Loucy (cell line): Measurements from ENCODE around the gene PLEKHA6.

Source experiments
- H2AFZ ChIP-seq: fragments of 200-600 bp; sonication (generic); 2 replicates; pipeline ENCODE4 v1.6.0; 2016; ENCODE audit warnings: antibody characterized with exemption, mild to moderate bottlenecking, low read length, moderate library complexity
- H3F3A ChIP-seq: fragments of 200-600 bp; 2 replicates; pipeline ENCODE4 v1.6.0; 2016; ENCODE audit warnings: antibody characterized with exemption, low read depth, mild to moderate bottlenecking
- H3K27me3 ChIP-seq: fragments of 200-600 bp; sonication (generic); 2 replicates; pipeline ENCODE4 v1.6.1; 2014; ENCODE audit warnings: low read length, mild to moderate bottlenecking; ENCODE audit not compliant: insufficient read depth, poor library complexity, severe bottlenecking
- H3K36me3 ChIP-seq: fragments of 200-600 bp; sonication (generic); 2 replicates; pipeline ENCODE4 v1.6.1; 2016; ENCODE audit warnings: low read length; ENCODE audit not compliant: insufficient read depth
- H3K4me1 ChIP-seq: fragments of 200-600 bp; sonication (generic); 2 replicates; pipeline ENCODE4 v1.5.1; 2014; ENCODE audit warnings: low read length, mild to moderate bottlenecking; ENCODE audit not compliant: insufficient read depth, poor library complexity, severe bottlenecking
- H3K4me2 ChIP-seq: fragments of 200-600 bp; sonication (generic); 2 replicates; pipeline ENCODE4 v1.6.0; 2014; ENCODE audit warnings: antibody characterized with exemption, low read length, low read depth, mild to moderate bottlenecking; ENCODE audit not compliant: poor library complexity, severe bottlenecking
- H3K4me3 ChIP-seq: fragments of 200-600 bp; sonication (generic); 2 replicates; pipeline ENCODE4 v1.5.1; 2014; ENCODE audit warnings: low read length, mild to moderate bottlenecking, mixed read lengths; ENCODE audit not compliant: poor library complexity, severe bottlenecking
- H3K79me2 ChIP-seq: fragments of 200-600 bp; sonication (generic); 2 replicates; pipeline ENCODE4 v1.6.1; 2014; ENCODE audit warnings: low read length; ENCODE audit not compliant: insufficient read depth
- H3K9ac ChIP-seq: fragments of 200-600 bp; sonication (generic); 2 replicates; pipeline ENCODE4 v1.6.0; 2014; ENCODE audit warnings: mild to moderate bottlenecking, low read depth, low read length, moderate library complexity; ENCODE audit not compliant: poor library complexity, severe bottlenecking
- H3K9me2 ChIP-seq: fragments of 200-600 bp; sonication (generic); replicated peaks from 2 replicates; pipeline ENCODE4 v1.6.1; 2016; ENCODE audit warnings: low read depth, low read length, mixed read lengths
- H3K9me3 ChIP-seq: fragments of 200-600 bp; sonication (generic); 2 replicates; pipeline ENCODE4 v1.6.1; 2014; ENCODE audit warnings: mild to moderate bottlenecking, antibody characterized with exemption, low read length, low read depth; ENCODE audit not compliant: insufficient read depth
- H4K20me1 ChIP-seq: fragments of 200-600 bp; sonication (generic); 2 replicates; pipeline ENCODE4 v1.6.0; 2014; ENCODE audit warnings: antibody characterized with exemption, low read length, mild to moderate bottlenecking; ENCODE audit not compliant: insufficient read depth, poor library complexity, severe bottlenecking
- CTCF ChIP-seq: fragments of 200-600 bp; sonication (generic); conservative IDR thresholded peaks from 2 replicates; pipeline ENCODE4 v1.5.1; 2014; ENCODE audit warnings: mild to moderate bottlenecking, antibody characterized with exemption, low read length
- EZH2phosphoT487 ChIP-seq: fragments of 200-600 bp; IDR thresholded peaks from 2 replicates; pipeline ENCODE4 v1.6.1; 2018; ENCODE audit warnings: antibody characterized with exemption, mild to moderate bottlenecking, moderate library complexity, borderline replicate concordance

PLEKHA6 gene

GRCh38 chr1:204382714-204383083 is 23.0 kb upstream of the PLEKHA6 start:
- no peak overlapping the region for H2AFZ ChIP-seq
- H4K20me1 ChIP-seq, result no peaks in the 10 kb centered on the region
- H3K36me3 ChIP-seq, result no peaks in the 10 kb centered on the region
- TF ChIP-seq EZH2phosphoT487, result no peak
- no peak for TF ChIP-seq CTCF
- peak overlapping the region; percentile 25 for H3K4me2 ChIP-seq
- H3K9me3 ChIP-seq, result no peaks in the 10 kb centered on the region
- no peak overlapping the region for H3K9ac ChIP-seq
- H3K4me1 ChIP-seq, result peaks cover 11% of the 10 kb centered on the region
- no peaks in the 10 kb centered on the region for H3F3A ChIP-seq
- H3K27me3 ChIP-seq, result peaks cover 7% of the 10 kb centered on the region
- no peaks in the 10 kb centered on the region for H3K9me2 ChIP-seq
- no peak overlapping the region for H3K4me3 ChIP-seq
- no peaks in the 10 kb centered on the region for H3K79me2 ChIP-seq

- H3F3A ChIP-seq, result no peaks in the 10 kb centered on the region
- no peak overlapping the region for H3K4me2 ChIP-seq
- peaks cover 13% of the 10 kb centered on the region for H3K4me1 ChIP-seq
- H2AFZ ChIP-seq, result no peak overlapping the region
- H3K79me2 ChIP-seq, result no peaks in the 10 kb centered on the region
- H3K36me3 ChIP-seq, result no peaks in the 10 kb centered on the region
- H3K4me3 ChIP-seq, result no peak overlapping the region
- no peaks in the 10 kb centered on the region for H4K20me1 ChIP-seq
- H3K9me2 ChIP-seq, result no peaks in the 10 kb centered on the region
- H3K9ac ChIP-seq, result no peak overlapping the region
- TF ChIP-seq EZH2phosphoT487, result no peak
- no peak for TF ChIP-seq CTCF
- peaks cover 19% of the 10 kb centered on the region for H3K27me3 ChIP-seq
- H3K9me3 ChIP-seq, result no peaks in the 10 kb centered on the region
Observed at GRCh38 chr1:204380293-204380831, 20.6 kb upstream of the PLEKHA6 start.

- Histone ChIP-seq H3K9ac (peak overlapping the region; percentile 37), H3K4me1 (peaks cover 13% of the 10 kb centered on the region), H3K9me3 (no peaks in the 10 kb centered on the region), H3K4me2 (peak overlapping the region; percentile 94), H3K79me2 (no peaks in the 10 kb centered on the region), H3K27me3 (peaks cover 19% of the 10 kb centered on the region), H3K36me3 (no peaks in the 10 kb centered on the region), H2AFZ (peak overlapping the region; percentile 98), H3F3A (no peaks in the 10 kb centered on the region), H3K4me3 (peak overlapping the region; percentile 72), H3K9me2 (no peaks in the 10 kb centered on the region), H4K20me1 (no peaks in the 10 kb centered on the region)
- TF ChIP-seq EZH2phosphoT487, result no peak
- TF ChIP-seq CTCF, result no peak
Observed at GRCh38 chr1:204377800-204378668, 18.3 kb upstream of the PLEKHA6 start.
